Lower leg skin (tissue), 4 donors: Measurements from ENCODE around the gene ADGRV1. TPM values are rescaled to one million over a fixed set of nuclear protein-coding genes. Genes with fewer than 3 reads are reported as not detected.

Experiments
- DNase-seq, 2 donors: peaks; one replicate each; pipeline ENCODE4 v3.0.0-alpha.2; 2019; ENCODE audit warnings: low spot score in 2 of 2
- H3K4me3 ChIP-seq: fragments of 200-600 bp; sonication (generic); 2 replicates; pipeline ENCODE4 v1.5.1; 2017; ENCODE audit warnings: mild to moderate bottlenecking, low read depth; ENCODE audit not compliant: poor library complexity, severe bottlenecking
- POLR2A ChIP-seq, 2 donors: fragments of 450-650 bp; IDR thresholded peaks; one replicate each; pipeline ENCODE4 v1.6.1; 2016 to 2017; ENCODE audit warnings: antibody characterized with exemption in 2 of 2, mild to moderate bottlenecking in 1 of 2, moderate library complexity in 1 of 2
- WGBS, 2 donors: methylation state at CpG; one replicate each; pipeline ENCODE4 v1.1.5; 2018; 5-methylcytosine and 5-hydroxymethylcytosine counted together
- intact Hi-C: fragments of 100-400 bp; cut with DNase I; formaldehyde crosslinking; loops from one replicate; pipeline ENCODE4 v1.15.0; 2023; ENCODE audit warnings: low total_unique reads
- total RNA-seq, 4 donors: library from RNA; depleted of rRNA; stranded (reverse); fragments of >200 nt; gene quantifications; one replicate each; pipeline ENCODE4 v1.1.0, GENCODE V29; 2016
- TF ChIP-seq, protein P1 (sequence below), 3 donors: fragments of 450-650 bp; IDR thresholded peaks; one replicate each; pipeline ENCODE4 v1.5.1; 2016; ENCODE audit warnings: antibody characterized with exemption in 3 of 3, mild to moderate bottlenecking in 3 of 3, moderate library complexity in 2 of 3

ADGRV1 gene
- total RNA-seq, 4 donors from 2014 or later = 1.2 to 4.0 (median 2.7) TPM

DNA sequence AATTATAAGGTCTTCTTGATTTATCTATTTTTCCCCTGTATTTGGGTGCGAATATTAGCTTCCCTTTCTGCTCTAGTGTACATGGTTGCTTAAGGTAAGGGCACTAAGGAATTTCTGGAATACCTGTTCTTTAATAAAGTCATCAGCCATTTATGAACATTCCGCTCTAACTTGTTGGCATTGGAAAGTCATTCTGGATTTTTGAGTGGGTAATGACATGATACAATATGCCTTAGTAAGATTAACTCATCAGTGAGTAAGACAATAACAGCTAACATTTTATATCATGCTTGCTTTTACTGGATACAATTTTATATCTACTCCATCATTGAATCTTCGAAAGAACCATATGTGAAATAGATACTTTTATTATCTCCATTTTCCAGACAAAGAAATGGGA, 628.4 kb downstream of the ADGRV1 start:
- H3K4me3 ChIP-seq = no peak overlapping the region
- DNase-seq = no peak
- TF ChIP-seq POLR2A (IDR thresholded peaks at IDR 0.05) = no peak
- TF ChIP-seq, protein P1, sequence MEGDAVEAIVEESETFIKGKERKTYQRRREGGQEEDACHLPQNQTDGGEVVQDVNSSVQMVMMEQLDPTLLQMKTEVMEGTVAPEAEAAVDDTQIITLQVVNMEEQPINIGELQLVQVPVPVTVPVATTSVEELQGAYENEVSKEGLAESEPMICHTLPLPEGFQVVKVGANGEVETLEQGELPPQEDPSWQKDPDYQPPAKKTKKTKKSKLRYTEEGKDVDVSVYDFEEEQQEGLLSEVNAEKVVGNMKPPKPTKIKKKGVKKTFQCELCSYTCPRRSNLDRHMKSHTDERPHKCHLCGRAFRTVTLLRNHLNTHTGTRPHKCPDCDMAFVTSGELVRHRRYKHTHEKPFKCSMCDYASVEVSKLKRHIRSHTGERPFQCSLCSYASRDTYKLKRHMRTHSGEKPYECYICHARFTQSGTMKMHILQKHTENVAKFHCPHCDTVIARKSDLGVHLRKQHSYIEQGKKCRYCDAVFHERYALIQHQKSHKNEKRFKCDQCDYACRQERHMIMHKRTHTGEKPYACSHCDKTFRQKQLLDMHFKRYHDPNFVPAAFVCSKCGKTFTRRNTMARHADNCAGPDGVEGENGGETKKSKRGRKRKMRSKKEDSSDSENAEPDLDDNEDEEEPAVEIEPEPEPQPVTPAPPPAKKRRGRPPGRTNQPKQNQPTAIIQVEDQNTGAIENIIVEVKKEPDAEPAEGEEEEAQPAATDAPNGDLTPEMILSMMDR (IDR thresholded peaks at IDR 0.05) = no peak
- WGBS, 2 donors = 81 to 95% methylated on average over 3 of the region's 3 CpGs
- intact Hi-C loops = no loop called here

DNA sequence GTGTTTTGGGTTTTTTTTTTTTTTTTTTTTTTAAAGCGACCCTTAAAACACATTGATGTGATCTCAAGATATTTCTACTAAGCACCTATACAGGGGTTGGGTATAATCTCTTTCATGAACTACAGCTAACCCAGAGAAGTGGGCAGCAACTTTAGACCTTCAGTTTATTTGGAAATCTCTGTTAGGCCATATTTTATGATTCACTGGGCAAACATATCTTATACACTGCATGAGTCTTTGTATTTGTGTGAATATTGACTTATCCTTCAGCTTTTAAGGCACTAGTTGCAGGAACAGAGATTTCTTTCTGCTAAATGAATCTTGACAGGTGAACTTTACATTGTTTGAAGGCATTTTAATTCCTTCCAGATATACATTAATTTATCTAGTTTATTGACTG, 630.2 kb downstream of the ADGRV1 start:
- 100% methylated on average over 1 of the region's 1 CpG for WGBS, 2 donors
- TF ChIP-seq POLR2A (IDR thresholded peaks at IDR 0.05) = no peak
- TF ChIP-seq, protein P1 (IDR thresholded peaks at IDR 0.05) = no peak
- no peak overlapping the region for H3K4me3 ChIP-seq
- intact Hi-C loops = no loop called here
- no peak for DNase-seq

DNA sequence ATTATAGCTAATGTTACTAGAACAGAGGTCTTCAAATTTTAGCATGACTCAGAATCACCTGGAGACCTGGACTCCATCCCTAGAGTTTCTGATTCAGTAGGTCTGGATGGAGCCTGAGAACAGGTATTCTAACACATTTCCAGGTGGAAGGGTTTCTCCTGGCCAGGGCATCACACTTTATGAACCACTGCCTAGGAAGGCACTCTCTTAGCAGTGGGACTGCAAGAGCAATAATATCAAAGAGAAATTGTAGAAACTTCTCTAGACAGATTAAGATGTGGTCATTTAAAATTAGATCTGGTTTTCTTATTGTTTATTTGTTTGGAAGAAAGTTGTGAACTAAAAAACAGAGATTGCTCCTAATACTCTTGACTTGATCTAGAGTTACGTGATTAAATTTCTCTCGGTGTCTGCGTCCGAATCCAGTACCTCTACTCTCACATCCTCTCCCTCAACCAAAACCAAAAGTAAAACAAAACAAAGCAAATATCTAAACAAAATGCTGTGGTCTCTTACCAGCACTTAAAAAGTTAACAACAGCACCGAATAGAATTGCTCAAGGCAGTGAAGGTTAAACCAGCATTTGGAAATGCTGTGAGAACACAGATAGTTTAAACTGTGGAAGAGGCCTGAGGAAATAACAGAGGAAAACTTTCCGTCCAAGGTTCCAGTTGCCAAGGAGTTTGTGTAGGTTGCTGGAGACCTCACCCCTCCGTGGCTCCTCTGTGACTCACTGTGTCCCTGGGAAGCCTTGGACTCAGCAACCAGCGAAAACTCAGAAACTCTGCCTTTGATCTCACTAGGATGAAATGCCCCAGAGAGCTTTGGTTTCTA, 631.1 kb downstream of the ADGRV1 start:
- no peak overlapping the region for H3K4me3 ChIP-seq
- WGBS, 2 donors = 19 to 33% methylated on average over 8 of the region's 8 CpGs
- TF ChIP-seq POLR2A (IDR thresholded peaks at IDR 0.05) = no peak
- TF ChIP-seq, protein P1 (IDR thresholded peaks at IDR 0.05) = no peak
- DNase-seq = peak; percentile 65 to 86
- intact Hi-C loops = no loop called here

DNA sequence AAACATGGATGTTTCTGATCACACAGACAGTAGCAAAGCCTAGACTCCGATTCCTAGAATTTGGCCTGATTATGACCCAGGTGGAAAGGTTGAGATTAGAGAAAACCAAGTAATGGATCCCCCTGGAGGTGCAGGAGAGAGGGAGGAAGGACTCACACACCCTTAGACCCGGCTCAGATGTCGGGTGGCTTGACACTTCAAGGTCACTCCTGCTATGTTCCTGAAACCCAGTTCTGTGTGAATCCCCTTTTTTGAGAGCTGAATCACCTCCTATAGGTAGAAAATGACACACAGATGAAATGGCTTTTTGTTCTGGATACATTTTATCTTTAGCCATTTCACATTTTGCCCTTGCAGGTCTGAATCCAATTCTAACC, 631.7 kb downstream of the ADGRV1 start:
- no peak for DNase-seq
- WGBS, 2 donors = 36 to 41% methylated on average over 3 of the region's 3 CpGs
- H3K4me3 ChIP-seq = no peak overlapping the region
- intact Hi-C loops = no loop called here
- TF ChIP-seq POLR2A (IDR thresholded peaks at IDR 0.05) = no peak
- TF ChIP-seq, protein P1 (IDR thresholded peaks at IDR 0.05) = no peak

DNA sequence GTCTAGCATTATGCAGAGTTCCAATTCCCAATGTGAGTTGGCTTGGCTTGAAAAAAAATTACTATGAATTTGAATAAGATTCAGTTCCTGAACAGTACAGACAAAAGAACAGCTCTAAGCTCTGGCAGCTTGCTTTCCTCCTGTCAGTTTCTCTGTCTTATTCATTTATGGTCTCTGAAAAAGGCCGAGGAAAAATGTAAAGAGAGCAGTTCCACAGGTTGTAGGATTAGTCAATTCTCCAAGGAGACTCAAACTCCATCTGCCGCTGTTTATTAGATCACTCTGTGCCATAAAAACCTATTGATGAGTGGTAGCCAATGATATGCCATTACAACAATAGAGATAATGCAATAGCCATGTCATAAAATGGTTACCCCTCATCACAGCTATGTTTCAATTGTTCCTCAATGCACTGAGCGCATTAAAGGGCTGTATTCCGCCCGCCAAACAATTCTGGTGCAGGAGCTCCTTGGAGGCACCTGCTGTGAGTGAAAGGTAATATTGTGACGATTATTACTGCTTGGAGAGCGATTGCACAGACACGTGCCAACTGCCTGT, 636.3 kb downstream of the ADGRV1 start:
- no peak for DNase-seq
- 86 to 88% methylated on average over 8 of the region's 8 CpGs for WGBS, 2 donors
- intact Hi-C loops = no loop called here
- TF ChIP-seq, protein P1 (IDR thresholded peaks at IDR 0.05) = no peak
- TF ChIP-seq POLR2A (IDR thresholded peaks at IDR 0.05) = no peak
- H3K4me3 ChIP-seq = no peak overlapping the region
